Testis (tissue), 2 donors: Measurements from ENCODE around the gene RPTOR.
"Not testable (repeated sequence)": the region's sequence is repeated elsewhere in the genome, so short reads cannot be mapped to it uniquely, and the experiment has no call there.

Experiments used
- CTCF ChIP-seq, 3 experiments: fragments of 450-650 bp in 2 of 3; fragments of 200-600 bp in 1 of 3; sonication (generic) in 1 of 3; IDR thresholded peaks; one replicate each; pipeline ENCODE4 v1.5.1; 2016 to 2019; ENCODE audit warnings: antibody characterized with exemption in 3 of 3, mild to moderate bottlenecking in 2 of 3, moderate library complexity in 1 of 3
- POLR2A ChIP-seq: fragments of 450-650 bp; IDR thresholded peaks from one replicate; pipeline ENCODE4 v1.6.1; 2017; ENCODE audit warnings: antibody characterized with exemption, mild to moderate bottlenecking, moderate library complexity

GRCh38 chr17:80744725-80745124 lies 200.1 kb downstream of the RPTOR start:
- TF ChIP-seq POLR2A; CTCF (IDR thresholded peaks at IDR 0.05): not testable (repeated sequence)
